HepG2 (cell line): Measurements from ENCODE around the gene ESPN. TPM values are rescaled to one million over a fixed set of nuclear protein-coding genes. Genes with fewer than 3 reads are reported as not detected.

Experiments used
- DNMT3B ChIP-seq: conservative IDR thresholded peaks from 2 replicates; pipeline ENCODE4 v1.6.1; 2016; ENCODE audit warnings: missing biosample characterization, control low read depth
- EP300 ChIP-seq, 3 experiments: sonication (generic) in 1 of 3; formaldehyde crosslinking in 1 of 3; IDR thresholded peaks; 2 replicates each; pipeline versions ENCODE4 v1.5.1 to v1.6.1; 2011 to 2020; ENCODE audit warnings: low read depth in 2 of 3, low read length in 2 of 3, borderline replicate concordance in 1 of 3, improper control_type of control experiment in 1 of 3, mild to moderate bottlenecking in 1 of 3, missing genetic modification reagents in 1 of 3, moderate library complexity in 1 of 3
- ESRRA ChIP-seq: sonication (generic); formaldehyde crosslinking; IDR thresholded peaks from 2 replicates; pipeline ENCODE4 v1.5.1; 2020; ENCODE audit warnings: mild to moderate bottlenecking, low read depth, missing genetic modification reagents
- HHEX ChIP-seq: IDR thresholded peaks from 2 replicates; pipeline ENCODE4 v1.6.1; 2016; ENCODE audit warnings: control low read depth
- KDM5A ChIP-seq: fragments of 200-600 bp; sonication (generic); IDR thresholded peaks from 2 replicates; pipeline ENCODE4 v1.7.0; 2018; ENCODE audit warnings: antibody characterized with exemption, mild to moderate bottlenecking, low read length, borderline replicate concordance
- KLF13 ChIP-seq: sonication (generic); formaldehyde crosslinking; IDR thresholded peaks from 2 replicates; pipeline ENCODE4 v1.4.0; 2020; ENCODE audit warnings: mild to moderate bottlenecking, missing genetic modification reagents
- PITX1 ChIP-seq: sonication (generic); formaldehyde crosslinking; IDR thresholded peaks from 2 replicates; pipeline ENCODE4 v1.5.1; 2020; ENCODE audit warnings: mild to moderate bottlenecking, missing genetic modification reagents
- TAF1 ChIP-seq: sonication (generic); formaldehyde crosslinking; IDR thresholded peaks from 2 replicates; pipeline ENCODE4 v1.4.0; 2020; ENCODE audit warnings: missing genetic modification reagents
- ZNF343 ChIP-seq: sonication (generic); formaldehyde crosslinking; IDR thresholded peaks from 2 replicates; pipeline ENCODE4 v1.4.0; 2020; ENCODE audit warnings: mild to moderate bottlenecking, missing genetic modification reagents
- ZNF616 ChIP-seq: sonication (generic); formaldehyde crosslinking; IDR thresholded peaks from 2 replicates; pipeline ENCODE4 v1.5.0; 2020; ENCODE audit warnings: low read depth, mild to moderate bottlenecking, missing genetic modification reagents
- ZNF674 ChIP-seq: sonication (generic); formaldehyde crosslinking; IDR thresholded peaks from 2 replicates; pipeline ENCODE4 v1.5.0; 2020; ENCODE audit warnings: low read depth, mild to moderate bottlenecking, missing genetic modification reagents
- ZZZ3 ChIP-seq: sonication (generic); formaldehyde crosslinking; IDR thresholded peaks from 2 replicates; pipeline ENCODE4 v1.4.0; 2020; ENCODE audit warnings: missing genetic modification reagents, mild to moderate bottlenecking, borderline replicate concordance
- polyA plus RNA-seq, 8 experiments: library from polyadenylated mRNA; depleted of rRNA in 3 of 8; stranded (reverse) in 7 of 8; unstranded in 1 of 8; fragments of >200 nt; fragmentation: Illumina TruSeq in 4 of 8; extraction: Trizol in 4 of 8; gene quantifications; 2 replicates each; pipeline versions ENCODE4 v1.2.1 to v1.2.3, GENCODE V29; 2011 to 2016; ENCODE audit warnings: low read depth in 4 of 8, missing spikeins in 1 of 8, mixed read lengths in 1 of 8; ENCODE audit not compliant: insufficient read depth in 1 of 8
- total RNA-seq, 5 experiments: library from RNA; depleted of rRNA; stranded (reverse); fragments of >200 nt; fragmentation: Illumina TruSeq; extraction: Trizol; gene quantifications; 2 replicates each; pipeline ENCODE4 v1.2.3, GENCODE V29; 2016; ENCODE audit warnings: low read depth in 1 of 5
- TF ChIP-seq, protein P1 (sequence below): sonication (generic); formaldehyde crosslinking; IDR thresholded peaks from 2 replicates; pipeline ENCODE4 v1.4.0; 2020; ENCODE audit warnings: missing genetic modification reagents
- TF ChIP-seq, protein P2 (sequence below): sonication (generic); formaldehyde crosslinking; IDR thresholded peaks from 2 replicates; pipeline ENCODE4 v1.8.0; 2022; ENCODE audit warnings: mild to moderate bottlenecking, missing genetic modification reagents, moderate library complexity
- TF ChIP-seq, protein P3 (sequence below): sonication (generic); formaldehyde crosslinking; IDR thresholded peaks from 2 replicates; pipeline ENCODE4 v1.4.0; 2020; ENCODE audit warnings: missing genetic modification reagents, borderline replicate concordance
- TF ChIP-seq, protein P4 (sequence below): IDR thresholded peaks from 2 replicates; pipeline ENCODE4 v1.6.1; 2016
- TF ChIP-seq, protein P5 (sequence below): IDR thresholded peaks from 2 replicates; pipeline ENCODE4 v1.6.1; 2016; ENCODE audit warnings: mild to moderate bottlenecking, missing biosample characterization, missing genetic modification reagents
- TF ChIP-seq, protein P6 (sequence below): sonication (generic); formaldehyde crosslinking; IDR thresholded peaks from 2 replicates; pipeline ENCODE4 v1.8.0; 2022; ENCODE audit warnings: mild to moderate bottlenecking, missing genetic modification reagents, moderate library complexity

Gene ESPN
- total and polyA plus RNA-seq, 2 of the 13 experiments (the other 11 are each of a cell fraction or from before 2014, with no cell fraction given), result 48.6 to 54.2 TPM

DNA sequence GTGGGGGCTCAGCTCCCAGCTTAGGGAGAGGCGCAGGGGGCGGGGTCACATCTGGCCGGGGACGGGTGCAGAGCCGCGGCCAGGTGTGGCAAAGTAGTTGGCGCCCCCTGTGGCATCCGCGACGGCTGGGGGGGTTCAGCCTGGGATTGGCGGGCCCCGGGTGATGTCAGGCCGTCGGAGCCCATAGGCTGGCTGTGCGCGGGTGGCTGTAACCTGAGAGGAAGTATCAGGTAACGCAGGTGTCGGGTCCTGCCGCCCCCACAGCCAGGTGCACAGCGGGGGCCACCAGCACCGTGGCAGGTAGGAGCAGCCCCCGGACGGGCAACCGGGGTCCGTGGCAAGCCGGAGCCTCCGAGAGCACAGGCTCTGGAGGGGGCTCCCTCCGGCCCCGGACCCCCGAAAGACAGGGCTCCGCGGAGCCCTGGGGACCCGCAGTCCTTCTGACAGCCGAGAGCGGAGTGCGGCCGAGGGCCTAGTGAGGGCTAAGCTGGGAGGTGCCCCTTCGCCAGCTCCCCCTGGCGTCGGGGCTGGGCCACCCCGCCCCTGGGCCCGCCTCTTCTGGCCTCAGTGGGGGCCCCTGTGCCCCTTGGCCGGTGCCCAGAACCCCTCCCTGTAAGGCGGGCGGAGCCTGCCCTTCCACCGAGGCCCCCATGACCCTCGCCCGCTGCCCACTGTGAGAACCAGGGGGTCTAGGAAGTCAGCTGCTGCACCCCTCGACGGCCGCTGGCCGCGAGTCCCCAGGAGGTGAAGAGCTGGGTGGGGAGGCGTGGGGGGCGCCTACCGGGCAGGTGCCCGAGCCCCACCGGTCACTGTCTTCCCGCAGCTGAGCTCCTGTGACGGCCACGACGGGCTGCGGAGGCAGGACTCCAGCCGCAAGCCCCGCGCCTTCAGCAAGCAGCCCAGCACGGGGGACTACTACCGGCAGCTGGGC lies 23.5 kb downstream of the ESPN start (continued):
- TF ChIP-seq, protein P1, sequence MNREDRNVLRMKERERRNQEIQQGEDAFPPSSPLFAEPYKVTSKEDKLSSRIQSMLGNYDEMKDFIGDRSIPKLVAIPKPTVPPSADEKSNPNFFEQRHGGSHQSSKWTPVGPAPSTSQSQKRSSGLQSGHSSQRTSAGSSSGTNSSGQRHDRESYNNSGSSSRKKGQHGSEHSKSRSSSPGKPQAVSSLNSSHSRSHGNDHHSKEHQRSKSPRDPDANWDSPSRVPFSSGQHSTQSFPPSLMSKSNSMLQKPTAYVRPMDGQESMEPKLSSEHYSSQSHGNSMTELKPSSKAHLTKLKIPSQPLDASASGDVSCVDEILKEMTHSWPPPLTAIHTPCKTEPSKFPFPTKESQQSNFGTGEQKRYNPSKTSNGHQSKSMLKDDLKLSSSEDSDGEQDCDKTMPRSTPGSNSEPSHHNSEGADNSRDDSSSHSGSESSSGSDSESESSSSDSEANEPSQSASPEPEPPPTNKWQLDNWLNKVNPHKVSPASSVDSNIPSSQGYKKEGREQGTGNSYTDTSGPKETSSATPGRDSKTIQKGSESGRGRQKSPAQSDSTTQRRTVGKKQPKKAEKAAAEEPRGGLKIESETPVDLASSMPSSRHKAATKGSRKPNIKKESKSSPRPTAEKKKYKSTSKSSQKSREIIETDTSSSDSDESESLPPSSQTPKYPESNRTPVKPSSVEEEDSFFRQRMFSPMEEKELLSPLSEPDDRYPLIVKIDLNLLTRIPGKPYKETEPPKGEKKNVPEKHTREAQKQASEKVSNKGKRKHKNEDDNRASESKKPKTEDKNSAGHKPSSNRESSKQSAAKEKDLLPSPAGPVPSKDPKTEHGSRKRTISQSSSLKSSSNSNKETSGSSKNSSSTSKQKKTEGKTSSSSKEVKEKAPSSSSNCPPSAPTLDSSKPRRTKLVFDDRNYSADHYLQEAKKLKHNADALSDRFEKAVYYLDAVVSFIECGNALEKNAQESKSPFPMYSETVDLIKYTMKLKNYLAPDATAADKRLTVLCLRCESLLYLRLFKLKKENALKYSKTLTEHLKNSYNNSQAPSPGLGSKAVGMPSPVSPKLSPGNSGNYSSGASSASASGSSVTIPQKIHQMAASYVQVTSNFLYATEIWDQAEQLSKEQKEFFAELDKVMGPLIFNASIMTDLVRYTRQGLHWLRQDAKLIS (CRISPR knock-in tag), result no peak
- TF ChIP-seq TAF1 (CRISPR knock-in tag) (peak; percentile 49; the same call in 1 of the 2 replicates), HHEX (no peak), ZZZ3 (no peak), EP300 (IDR thresholded peaks at IDR 0.05; ENCODE audit: low read depth in 2 of 2, low read length in 2 of 2) (0 out of 4 replicates have a peak, but pooled peaks of 1 of the 2 experiments have one; percentile 14), EP300 (CRISPR knock-in tag; IDR thresholded peaks at IDR 0.05; ENCODE audit: borderline replicate concordance) (no peak), ZNF616 (CRISPR knock-in tag) (no peak), KLF13 (no peak), KDM5A (no peak), ZNF343 (CRISPR knock-in tag) (peak; percentile 75; the same call in 1 of the 2 replicates), ZNF674 (CRISPR knock-in tag) (no peak), PITX1 (CRISPR knock-in tag) (peak; percentile 42; the same call in 1 of the 2 replicates), DNMT3B (no peak), ESRRA (no peak)
- TF ChIP-seq, protein P2, sequence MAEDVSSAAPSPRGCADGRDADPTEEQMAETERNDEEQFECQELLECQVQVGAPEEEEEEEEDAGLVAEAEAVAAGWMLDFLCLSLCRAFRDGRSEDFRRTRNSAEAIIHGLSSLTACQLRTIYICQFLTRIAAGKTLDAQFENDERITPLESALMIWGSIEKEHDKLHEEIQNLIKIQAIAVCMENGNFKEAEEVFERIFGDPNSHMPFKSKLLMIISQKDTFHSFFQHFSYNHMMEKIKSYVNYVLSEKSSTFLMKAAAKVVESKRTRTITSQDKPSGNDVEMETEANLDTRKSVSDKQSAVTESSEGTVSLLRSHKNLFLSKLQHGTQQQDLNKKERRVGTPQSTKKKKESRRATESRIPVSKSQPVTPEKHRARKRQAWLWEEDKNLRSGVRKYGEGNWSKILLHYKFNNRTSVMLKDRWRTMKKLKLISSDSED, result no peak
- TF ChIP-seq, protein P3, sequence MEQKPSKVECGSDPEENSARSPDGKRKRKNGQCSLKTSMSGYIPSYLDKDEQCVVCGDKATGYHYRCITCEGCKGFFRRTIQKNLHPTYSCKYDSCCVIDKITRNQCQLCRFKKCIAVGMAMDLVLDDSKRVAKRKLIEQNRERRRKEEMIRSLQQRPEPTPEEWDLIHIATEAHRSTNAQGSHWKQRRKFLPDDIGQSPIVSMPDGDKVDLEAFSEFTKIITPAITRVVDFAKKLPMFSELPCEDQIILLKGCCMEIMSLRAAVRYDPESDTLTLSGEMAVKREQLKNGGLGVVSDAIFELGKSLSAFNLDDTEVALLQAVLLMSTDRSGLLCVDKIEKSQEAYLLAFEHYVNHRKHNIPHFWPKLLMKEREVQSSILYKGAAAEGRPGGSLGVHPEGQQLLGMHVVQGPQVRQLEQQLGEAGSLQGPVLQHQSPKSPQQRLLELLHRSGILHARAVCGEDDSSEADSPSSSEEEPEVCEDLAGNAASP (CRISPR knock-in tag), result no peak
- TF ChIP-seq, protein P4, sequence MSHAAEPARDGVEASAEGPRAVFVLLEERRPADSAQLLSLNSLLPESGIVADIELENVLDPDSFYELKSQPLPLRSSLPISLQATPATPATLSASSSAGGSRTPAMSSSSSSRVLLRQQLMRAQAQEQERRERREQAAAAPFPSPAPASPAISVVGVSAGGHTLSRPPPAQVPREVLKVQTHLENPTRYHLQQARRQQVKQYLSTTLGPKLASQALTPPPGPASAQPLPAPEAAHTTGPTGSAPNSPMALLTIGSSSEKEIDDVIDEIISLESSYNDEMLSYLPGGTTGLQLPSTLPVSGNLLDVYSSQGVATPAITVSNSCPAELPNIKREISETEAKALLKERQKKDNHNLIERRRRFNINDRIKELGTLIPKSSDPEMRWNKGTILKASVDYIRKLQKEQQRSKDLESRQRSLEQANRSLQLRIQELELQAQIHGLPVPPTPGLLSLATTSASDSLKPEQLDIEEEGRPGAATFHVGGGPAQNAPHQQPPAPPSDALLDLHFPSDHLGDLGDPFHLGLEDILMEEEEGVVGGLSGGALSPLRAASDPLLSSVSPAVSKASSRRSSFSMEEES, result no peak
- TF ChIP-seq, protein P5, sequence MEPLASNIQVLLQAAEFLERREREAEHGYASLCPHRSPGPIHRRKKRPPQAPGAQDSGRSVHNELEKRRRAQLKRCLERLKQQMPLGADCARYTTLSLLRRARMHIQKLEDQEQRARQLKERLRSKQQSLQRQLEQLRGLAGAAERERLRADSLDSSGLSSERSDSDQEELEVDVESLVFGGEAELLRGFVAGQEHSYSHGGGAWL (CRISPR knock-in tag), result peak; percentile 66; the same call in 1 of the 2 replicates
- TF ChIP-seq, protein P6, sequence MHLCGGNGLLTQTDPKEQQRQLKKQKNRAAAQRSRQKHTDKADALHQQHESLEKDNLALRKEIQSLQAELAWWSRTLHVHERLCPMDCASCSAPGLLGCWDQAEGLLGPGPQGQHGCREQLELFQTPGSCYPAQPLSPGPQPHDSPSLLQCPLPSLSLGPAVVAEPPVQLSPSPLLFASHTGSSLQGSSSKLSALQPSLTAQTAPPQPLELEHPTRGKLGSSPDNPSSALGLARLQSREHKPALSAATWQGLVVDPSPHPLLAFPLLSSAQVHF (CRISPR knock-in tag), result no peak
